HepG2 (cell line): ENCODE results near the gene RIC3. TPM values are rescaled to one million over a fixed set of nuclear protein-coding genes. Genes with fewer than 3 reads are reported as not detected.
A peak's percentile ranks its signal among the peaks of the same experiment; 100 is the strongest.

ENCODE experiments used
- FIP1L1 ChIP-seq: fragments of 200-400 bp; formaldehyde crosslinking; IDR thresholded peaks from 2 replicates; pipeline ENCODE4 v1.6.1; 2018; ENCODE audit warnings: low read depth, mild to moderate bottlenecking, low read length, moderate library complexity, borderline replicate concordance; ENCODE audit not compliant: insufficient read depth
- KDM4B ChIP-seq: sonication (generic); formaldehyde crosslinking; IDR thresholded peaks from 2 replicates; pipeline ENCODE4 v1.4.0; 2020; ENCODE audit warnings: missing genetic modification reagents
- STAG1 ChIP-seq: sonication (generic); formaldehyde crosslinking; IDR thresholded peaks from 2 replicates; pipeline ENCODE4 v1.4.0; 2020; ENCODE audit warnings: missing genetic modification reagents
- U2AF2 ChIP-seq: fragments of 200-400 bp; formaldehyde crosslinking; IDR thresholded peaks from 2 replicates; pipeline ENCODE4 v1.6.1; 2017; ENCODE audit warnings: low read depth, mild to moderate bottlenecking, low read length
- ZBTB42 ChIP-seq: sonication (generic); formaldehyde crosslinking; IDR thresholded peaks from 2 replicates; pipeline ENCODE4 v1.5.0; 2020; ENCODE audit warnings: mild to moderate bottlenecking, missing genetic modification reagents
- ZNF160 ChIP-seq: sonication (generic); formaldehyde crosslinking; IDR thresholded peaks from 2 replicates; pipeline ENCODE4 v1.8.0; 2022; ENCODE audit warnings: mild to moderate bottlenecking, inconsistent platforms, missing genetic modification reagents
- polyA plus RNA-seq, 8 experiments: library from polyadenylated mRNA; depleted of rRNA in 3 of 8; stranded (reverse) in 7 of 8; unstranded in 1 of 8; fragments of >200 nt; fragmentation: Illumina TruSeq in 4 of 8; extraction: Trizol in 4 of 8; gene quantifications; 2 replicates each; pipeline versions ENCODE4 v1.2.1 to v1.2.3, GENCODE V29; 2011 to 2016; ENCODE audit warnings: low read depth in 4 of 8, missing spikeins in 1 of 8, mixed read lengths in 1 of 8; ENCODE audit not compliant: insufficient read depth in 1 of 8
- total RNA-seq, 5 experiments: library from RNA; depleted of rRNA; stranded (reverse); fragments of >200 nt; fragmentation: Illumina TruSeq; extraction: Trizol; gene quantifications; 2 replicates each; pipeline ENCODE4 v1.2.3, GENCODE V29; 2016; ENCODE audit warnings: low read depth in 1 of 5
- TF ChIP-seq, protein P1 (sequence below): sonication (generic); formaldehyde crosslinking; IDR thresholded peaks from 2 replicates; pipeline ENCODE4 v1.5.0; 2020; ENCODE audit warnings: mild to moderate bottlenecking, missing genetic modification reagents, moderate library complexity
- TF ChIP-seq, protein P2 (sequence below): sonication (generic); formaldehyde crosslinking; IDR thresholded peaks from 2 replicates; pipeline ENCODE4 v1.5.1; 2020; ENCODE audit warnings: mild to moderate bottlenecking, missing genetic modification reagents
- TF ChIP-seq, protein P3 (sequence below): sonication (generic); formaldehyde crosslinking; IDR thresholded peaks from 2 replicates; pipeline ENCODE4 v1.4.0; 2020; ENCODE audit warnings: missing genetic modification reagents

RIC3 gene
- total and polyA plus RNA-seq, 2 of the 13 experiments (the other 11 are each of a cell fraction or from before 2014, with no cell fraction given): not detected

DNA sequence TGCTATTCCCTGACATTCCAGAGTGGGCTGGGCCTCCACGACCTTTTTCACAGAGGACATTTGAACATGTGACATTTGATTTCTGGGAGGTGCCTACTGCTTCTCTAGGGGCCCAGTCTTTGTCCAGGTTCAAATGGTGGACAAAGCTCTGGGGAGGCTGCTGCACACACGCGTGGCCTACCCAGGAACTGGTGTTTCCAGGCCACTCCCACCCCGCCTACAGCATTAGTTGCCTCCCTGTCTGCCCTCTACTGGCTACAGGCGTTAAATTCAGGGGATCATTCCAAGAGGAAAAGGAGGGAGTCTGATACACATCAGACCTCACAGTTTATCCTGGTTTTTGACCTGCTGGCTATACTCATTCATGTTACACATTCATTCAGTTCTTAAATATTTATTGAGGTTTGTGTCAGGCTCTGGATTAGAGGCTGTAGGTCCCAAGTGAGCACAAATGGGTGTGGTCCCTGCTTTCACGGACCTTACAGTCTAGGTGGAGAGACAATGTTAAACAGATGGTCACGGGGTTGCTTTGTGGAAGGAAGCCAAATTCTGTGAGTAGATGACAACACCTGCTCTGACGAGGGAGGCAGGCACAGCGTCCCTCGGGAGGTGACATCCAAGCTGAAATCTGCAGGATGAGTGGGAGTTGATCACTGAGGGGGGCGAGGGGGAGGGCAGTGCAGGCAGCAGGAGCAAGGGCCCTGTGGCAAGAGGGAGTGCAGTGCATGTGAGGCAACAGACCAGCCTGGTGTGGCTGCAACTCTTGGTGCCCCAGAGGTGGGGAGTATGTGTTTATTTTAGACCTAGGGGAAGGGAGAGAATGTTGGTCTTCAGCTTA lies 76.0 kb downstream of the RIC3 start (continued):
- TF ChIP-seq ZBTB42 (CRISPR knock-in tag): no peak
- no peak for TF ChIP-seq ZNF160 (CRISPR knock-in tag)
- no peak for TF ChIP-seq KDM4B
- TF ChIP-seq FIP1L1: no peak
- peak; percentile 23; the same call in 1 of the 2 replicates for TF ChIP-seq STAG1
- no peak for TF ChIP-seq U2AF2
- TF ChIP-seq, protein P1, sequence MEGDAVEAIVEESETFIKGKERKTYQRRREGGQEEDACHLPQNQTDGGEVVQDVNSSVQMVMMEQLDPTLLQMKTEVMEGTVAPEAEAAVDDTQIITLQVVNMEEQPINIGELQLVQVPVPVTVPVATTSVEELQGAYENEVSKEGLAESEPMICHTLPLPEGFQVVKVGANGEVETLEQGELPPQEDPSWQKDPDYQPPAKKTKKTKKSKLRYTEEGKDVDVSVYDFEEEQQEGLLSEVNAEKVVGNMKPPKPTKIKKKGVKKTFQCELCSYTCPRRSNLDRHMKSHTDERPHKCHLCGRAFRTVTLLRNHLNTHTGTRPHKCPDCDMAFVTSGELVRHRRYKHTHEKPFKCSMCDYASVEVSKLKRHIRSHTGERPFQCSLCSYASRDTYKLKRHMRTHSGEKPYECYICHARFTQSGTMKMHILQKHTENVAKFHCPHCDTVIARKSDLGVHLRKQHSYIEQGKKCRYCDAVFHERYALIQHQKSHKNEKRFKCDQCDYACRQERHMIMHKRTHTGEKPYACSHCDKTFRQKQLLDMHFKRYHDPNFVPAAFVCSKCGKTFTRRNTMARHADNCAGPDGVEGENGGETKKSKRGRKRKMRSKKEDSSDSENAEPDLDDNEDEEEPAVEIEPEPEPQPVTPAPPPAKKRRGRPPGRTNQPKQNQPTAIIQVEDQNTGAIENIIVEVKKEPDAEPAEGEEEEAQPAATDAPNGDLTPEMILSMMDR (CRISPR knock-in tag): peak; percentile 61
- TF ChIP-seq, protein P2, sequence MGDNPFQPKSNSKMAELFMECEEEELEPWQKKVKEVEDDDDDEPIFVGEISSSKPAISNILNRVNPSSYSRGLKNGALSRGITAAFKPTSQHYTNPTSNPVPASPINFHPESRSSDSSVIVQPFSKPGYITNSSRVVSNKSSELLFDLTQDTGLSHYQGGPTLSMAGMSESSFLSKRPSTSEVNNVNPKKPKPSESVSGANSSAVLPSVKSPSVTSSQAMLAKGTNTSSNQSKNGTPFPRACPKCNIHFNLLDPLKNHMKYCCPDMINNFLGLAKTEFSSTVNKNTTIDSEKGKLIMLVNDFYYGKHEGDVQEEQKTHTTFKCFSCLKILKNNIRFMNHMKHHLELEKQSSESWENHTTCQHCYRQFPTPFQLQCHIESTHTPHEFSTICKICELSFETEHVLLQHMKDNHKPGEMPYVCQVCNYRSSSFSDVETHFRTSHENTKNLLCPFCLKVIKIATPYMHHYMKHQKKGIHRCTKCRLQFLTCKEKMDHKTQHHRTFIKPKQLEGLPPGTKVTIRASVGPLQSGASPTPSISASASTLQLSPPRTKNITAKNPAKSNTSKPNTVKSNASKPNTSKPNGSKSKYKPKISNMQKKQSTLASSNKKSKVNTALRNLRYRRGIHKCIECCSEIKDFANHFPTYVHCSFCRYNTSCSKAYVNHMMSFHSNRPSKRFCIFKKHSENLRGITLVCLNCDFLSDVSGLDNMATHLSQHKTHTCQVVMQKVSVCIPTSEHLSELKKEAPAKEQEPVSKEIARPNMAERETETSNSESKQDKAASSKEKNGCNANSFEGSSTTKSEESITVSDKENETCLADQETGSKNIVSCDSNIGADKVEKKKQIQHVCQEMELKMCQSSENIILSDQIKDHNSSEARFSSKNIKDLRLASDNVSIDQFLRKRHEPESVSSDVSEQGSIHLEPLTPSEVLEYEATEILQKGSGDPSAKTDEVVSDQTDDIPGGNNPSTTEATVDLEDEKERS (CRISPR knock-in tag): no peak
- TF ChIP-seq, protein P3, sequence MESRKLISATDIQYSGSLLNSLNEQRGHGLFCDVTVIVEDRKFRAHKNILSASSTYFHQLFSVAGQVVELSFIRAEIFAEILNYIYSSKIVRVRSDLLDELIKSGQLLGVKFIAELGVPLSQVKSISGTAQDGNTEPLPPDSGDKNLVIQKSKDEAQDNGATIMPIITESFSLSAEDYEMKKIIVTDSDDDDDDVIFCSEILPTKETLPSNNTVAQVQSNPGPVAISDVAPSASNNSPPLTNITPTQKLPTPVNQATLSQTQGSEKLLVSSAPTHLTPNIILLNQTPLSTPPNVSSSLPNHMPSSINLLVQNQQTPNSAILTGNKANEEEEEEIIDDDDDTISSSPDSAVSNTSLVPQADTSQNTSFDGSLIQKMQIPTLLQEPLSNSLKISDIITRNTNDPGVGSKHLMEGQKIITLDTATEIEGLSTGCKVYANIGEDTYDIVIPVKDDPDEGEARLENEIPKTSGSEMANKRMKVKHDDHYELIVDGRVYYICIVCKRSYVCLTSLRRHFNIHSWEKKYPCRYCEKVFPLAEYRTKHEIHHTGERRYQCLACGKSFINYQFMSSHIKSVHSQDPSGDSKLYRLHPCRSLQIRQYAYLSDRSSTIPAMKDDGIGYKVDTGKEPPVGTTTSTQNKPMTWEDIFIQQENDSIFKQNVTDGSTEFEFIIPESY: peak; percentile 69; the same call in 1 of the 2 replicates
